ENCODE results near the gene MAB21L1.

DNA sequence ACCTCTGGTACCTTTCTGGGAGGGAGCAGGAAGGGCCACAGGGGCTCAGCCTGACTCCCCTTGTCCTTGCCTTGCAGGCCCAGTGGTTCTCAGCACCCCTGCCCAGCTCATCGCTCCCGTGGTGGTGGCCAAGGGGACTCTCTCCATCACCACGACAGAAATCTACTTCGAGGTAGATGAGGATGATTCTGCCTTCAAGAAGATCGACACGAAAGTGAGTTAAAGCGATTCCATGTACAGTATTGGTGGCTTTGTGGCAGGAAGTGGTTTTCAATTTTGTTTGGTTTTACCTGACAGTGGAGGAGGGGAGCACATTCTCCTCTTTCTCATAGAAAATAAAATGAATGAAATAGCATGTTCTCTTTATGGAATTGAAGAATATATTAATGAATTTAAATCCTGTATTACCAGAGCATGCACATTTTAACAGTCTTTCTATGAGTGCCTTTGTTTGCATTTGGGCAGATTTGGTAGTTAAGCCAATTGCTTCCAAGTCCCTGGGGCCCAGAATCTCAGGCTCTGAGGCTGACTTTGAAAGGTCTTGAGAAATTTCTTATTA lies 4.1 kb downstream of the MAB21L1 start:
- TF ChIP-seq, protein P1, sequence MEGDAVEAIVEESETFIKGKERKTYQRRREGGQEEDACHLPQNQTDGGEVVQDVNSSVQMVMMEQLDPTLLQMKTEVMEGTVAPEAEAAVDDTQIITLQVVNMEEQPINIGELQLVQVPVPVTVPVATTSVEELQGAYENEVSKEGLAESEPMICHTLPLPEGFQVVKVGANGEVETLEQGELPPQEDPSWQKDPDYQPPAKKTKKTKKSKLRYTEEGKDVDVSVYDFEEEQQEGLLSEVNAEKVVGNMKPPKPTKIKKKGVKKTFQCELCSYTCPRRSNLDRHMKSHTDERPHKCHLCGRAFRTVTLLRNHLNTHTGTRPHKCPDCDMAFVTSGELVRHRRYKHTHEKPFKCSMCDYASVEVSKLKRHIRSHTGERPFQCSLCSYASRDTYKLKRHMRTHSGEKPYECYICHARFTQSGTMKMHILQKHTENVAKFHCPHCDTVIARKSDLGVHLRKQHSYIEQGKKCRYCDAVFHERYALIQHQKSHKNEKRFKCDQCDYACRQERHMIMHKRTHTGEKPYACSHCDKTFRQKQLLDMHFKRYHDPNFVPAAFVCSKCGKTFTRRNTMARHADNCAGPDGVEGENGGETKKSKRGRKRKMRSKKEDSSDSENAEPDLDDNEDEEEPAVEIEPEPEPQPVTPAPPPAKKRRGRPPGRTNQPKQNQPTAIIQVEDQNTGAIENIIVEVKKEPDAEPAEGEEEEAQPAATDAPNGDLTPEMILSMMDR (IDR thresholded peaks at IDR 0.05; ENCODE audit: extremely low read depth in 1 of 2, insufficient read depth in 1 of 2, low read depth in 1 of 2, low read length in 2 of 2), result no peak
- TF ChIP-seq POLR2AphosphoS5 (IDR thresholded peaks at IDR 0.05; ENCODE audit: insufficient read depth, low read depth, low read length), result no peak
- no peak for TF ChIP-seq MYC (IDR thresholded peaks at IDR 0.05; ENCODE audit: low read depth, low read length)
- no peak for TF ChIP-seq POLR2A (IDR thresholded peaks at IDR 0.05; ENCODE audit: low read depth, low read length)
- TF ChIP-seq FOS (IDR thresholded peaks at IDR 0.05; ENCODE audit: borderline replicate concordance, insufficient read depth, low read length), result no peak
- no peak for TF ChIP-seq GATA2 (IDR thresholded peaks at IDR 0.05; ENCODE audit: insufficient read depth, insufficient read length, low read depth, low read length)
- TF ChIP-seq EZH2 (IDR thresholded peaks at IDR 0.05; ENCODE audit: borderline replicate concordance, low read depth, low read length, severe bottlenecking), result no peak
- no peak for TF ChIP-seq JUN (IDR thresholded peaks at IDR 0.05; ENCODE audit: borderline replicate concordance, insufficient read depth, insufficient read length, low read depth)
- TF ChIP-seq, protein P2, sequence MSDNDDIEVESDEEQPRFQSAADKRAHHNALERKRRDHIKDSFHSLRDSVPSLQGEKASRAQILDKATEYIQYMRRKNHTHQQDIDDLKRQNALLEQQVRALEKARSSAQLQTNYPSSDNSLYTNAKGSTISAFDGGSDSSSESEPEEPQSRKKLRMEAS (IDR thresholded peaks at IDR 0.05; ENCODE audit: insufficient read depth, insufficient read length), result no peak

All from endothelial cell of umbilical vein (primary cell).